GM19025 (cell line): ENCODE results near the gene NELL1.

Experiments
- ATAC-seq: cut with Tn5 transposase; IDR thresholded peaks from one replicate; pipeline ENCODE4 v1.9.1; 2021; ENCODE audit warnings: mild to moderate bottlenecking, low read depth, moderate library complexity; ENCODE audit not compliant: unreplicated experiment

NELL1 gene

DNA sequence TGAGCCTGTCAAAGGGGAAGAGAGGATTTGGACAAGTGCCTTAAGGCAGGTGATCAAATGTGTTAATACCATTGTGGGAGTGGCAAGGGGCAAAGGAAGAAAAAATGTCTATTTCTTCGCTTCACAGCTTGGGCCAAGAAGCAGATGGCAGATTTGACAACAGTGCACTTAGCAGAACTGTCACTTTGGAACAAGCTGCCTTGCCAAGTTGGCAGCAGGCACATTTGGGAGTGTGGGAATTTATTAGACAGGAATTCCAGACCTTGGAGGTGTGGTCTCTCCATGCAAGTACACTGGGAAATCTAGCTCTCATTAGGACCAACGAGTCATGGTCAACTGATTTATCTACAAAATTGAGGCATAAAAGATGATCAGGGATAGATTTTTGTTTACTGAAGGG is 265.1 kb downstream of the NELL1 start:
- ATAC-seq = no peak

DNA sequence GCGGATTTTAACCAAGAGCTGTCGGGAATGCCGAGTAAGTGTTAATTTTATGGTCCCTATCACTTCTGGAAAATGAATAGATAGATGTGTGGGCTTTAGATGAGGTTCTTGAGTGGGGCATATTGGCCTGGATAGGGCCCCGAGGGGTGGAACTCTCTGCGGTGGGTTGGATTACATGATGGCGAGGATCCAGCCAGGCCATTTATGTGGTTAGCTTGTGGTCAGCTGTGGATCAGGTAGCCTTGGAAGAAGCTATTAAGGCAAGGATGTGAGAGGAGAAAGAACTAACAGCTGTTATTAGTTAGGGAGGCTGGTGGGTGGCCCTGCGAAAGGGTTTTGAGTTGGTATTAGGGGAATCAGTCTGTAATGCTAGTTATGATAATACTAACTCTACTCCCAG is 268.4 kb downstream of the NELL1 start:
- ATAC-seq = no peak

DNA sequence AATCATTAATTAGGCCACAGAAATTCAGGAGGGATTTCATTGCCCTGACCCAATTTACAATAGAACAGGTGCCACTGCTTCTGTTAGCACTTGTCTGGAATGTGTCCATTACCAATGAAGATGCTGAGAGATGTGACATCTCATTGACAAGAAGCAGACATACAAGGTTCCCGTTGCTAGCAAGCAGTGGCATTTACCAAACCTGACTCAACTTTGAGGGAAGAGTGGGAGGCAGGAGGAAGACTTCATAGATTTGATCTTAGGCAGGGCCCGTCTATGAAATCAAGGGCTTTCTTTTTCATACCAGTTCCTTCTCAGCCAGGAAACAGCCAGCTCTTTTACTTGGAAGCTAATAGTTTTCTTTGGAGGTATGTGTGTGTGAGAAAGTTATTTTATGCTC is 280.2 kb downstream of the NELL1 start:
- ATAC-seq = no peak

DNA sequence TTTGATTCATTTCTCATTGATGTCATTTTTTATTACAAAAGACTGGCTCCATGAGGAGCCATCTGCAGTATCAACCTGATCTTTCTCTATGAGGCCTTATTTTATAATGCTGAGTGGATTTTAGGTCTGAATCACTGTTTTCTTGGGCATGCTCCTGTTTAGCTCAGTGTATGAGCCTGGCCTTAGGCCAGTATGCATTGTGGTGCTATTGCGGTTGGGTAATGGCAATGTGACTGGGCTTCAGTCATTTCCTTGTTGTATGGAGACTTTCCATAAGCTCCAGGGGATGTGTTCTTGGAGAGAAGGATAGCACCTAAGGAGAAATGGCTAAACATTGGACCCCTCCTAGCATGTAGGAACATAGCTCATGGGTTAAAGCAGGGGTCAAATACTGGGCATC is 293.2 kb downstream of the NELL1 start:
- no peak for ATAC-seq

DNA sequence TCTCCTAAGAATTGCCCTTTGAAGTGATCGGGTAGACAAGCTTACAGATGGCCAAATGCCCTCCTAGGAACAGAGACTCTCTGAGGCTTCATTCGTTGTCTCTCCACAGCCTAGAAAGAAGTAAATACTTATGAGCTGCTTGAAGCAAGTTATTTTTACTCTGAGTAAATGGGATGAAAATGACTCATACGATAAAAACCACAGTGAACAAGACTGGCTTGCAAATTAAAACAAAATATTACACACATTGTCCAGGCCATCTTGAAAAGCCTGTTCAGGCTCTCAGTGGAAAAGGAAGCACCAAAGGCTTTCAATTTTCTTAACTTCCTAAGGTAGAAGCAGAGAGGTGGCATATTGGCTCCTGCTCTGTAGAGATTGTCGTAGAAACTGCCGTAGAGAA is 294.2 kb downstream of the NELL1 start:
- ATAC-seq = no peak

DNA sequence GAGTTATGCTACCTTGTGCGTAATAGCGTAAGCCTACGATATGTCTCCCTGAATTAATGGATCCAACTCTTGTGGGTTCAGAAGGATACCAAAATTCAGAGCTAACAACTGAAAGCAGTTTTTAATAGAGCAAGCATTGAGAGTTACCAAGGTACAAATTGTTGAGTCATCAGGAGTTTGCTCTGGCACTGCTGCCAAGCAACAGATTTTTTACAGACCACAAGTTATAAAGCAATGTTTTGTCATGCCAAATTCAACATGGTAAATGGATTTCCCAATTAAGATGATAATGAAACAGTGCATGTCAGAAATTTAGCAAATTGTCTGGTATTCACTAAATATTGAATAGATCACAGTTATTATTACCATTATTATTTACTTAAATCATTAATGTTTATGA is 295.6 kb downstream of the NELL1 start:
- ATAC-seq = no peak

DNA sequence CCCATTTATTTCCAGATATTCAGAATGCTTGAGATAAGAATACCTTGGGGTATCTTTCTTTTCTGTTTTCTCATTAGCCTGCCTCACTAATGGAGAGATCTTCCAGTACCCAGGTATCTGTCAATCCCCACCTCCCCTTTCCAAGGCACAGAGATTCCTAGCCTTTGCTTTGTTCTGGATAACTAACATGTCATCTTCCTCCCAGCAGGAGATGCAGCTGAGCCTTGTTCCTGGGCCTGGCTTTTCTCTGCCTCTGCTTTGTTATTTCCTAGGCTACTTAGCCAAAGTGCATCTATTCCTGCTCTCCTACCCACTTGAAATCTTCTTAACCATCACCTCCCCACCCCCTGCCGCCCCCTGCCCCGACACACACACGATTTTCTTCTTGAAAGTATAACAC is 297.1 kb downstream of the NELL1 start:
- no peak for ATAC-seq

DNA sequence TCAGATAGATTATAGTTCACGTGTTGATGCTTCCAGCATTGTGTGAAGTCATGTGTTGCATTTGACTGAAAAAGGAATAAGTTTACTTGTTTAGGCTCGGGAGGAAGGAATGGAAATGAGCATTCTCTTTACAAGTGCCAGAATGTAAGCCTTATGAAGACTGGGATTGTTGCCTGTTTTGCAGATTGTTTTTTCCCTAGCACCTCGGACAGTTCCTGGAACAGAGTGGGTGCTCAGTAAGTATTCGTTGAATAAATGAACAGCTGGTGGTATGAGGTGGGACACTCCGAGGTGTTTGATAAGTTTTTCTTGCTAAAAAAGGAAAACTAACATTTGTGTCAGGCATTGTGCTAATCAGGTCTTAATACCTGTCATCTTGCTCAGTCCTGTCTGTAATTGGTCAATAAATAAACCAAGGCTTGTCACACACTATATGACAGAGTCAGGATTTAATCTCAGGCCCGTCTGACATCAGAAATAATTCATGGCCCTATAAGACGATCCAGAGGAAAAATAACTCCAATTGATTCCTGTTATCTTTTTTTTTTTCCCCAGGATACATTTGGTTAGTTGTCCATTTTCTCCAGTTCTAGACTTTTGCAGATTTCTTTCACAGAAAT is 304.7 kb downstream of the NELL1 start:
- no peak for ATAC-seq

DNA sequence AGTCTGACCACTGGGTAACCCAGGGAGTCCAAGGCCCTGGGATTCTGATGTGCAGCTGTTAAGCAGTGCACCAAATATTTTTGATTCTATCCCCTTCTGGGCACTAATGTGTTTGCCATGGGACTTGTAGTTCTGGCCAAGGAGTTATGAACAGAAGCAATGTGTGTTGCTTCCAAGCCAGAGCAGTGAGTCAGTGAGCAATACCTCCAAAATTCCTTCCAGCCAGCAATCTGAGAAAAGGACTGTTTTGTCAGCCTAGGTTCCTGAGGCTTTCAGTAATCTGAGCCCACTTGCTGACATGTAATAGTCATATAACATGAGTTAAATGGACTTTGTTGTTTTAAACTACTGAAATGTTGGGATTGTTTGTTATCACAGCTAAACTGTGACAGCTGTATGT is 311.4 kb downstream of the NELL1 start:
- ATAC-seq = no peak

DNA sequence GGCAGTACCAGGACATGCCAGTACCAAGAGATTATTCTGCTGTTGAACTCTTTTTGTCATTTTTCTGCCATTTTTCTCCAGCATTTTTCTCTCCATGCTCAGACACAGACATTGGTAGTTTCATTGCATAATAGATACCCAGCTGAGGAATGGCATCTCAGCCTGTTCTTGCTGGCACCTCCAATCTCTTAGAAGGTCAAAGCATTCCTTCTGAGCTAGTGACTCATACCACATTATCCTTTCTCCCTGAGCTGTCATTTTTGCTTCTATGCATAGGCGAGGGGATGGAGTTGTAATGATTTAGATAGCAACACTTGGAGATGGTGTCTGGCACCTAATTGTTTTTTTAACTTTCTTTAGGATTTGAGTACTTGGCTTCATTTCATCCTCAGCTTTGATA is 321.1 kb downstream of the NELL1 start:
- ATAC-seq = no peak

DNA sequence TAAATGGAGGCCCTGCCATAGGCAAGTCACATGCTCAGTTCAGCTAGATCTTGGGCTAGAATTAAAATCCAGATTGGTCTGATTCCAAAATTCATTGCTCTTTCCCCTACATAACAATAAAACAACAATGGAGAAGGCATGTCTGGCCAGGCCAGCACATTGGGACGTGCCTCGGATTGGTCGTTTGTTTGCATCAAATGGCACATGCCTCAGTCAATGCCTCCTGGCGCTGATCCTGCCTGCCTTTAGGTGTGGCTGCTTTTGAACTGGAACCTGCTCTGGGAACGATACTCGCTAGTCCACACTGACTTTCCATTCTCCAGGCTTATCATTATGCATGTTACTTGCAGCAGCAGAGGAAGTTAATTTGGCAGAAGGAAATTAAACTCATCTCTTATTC is 322.1 kb downstream of the NELL1 start:
- ATAC-seq = no peak

DNA sequence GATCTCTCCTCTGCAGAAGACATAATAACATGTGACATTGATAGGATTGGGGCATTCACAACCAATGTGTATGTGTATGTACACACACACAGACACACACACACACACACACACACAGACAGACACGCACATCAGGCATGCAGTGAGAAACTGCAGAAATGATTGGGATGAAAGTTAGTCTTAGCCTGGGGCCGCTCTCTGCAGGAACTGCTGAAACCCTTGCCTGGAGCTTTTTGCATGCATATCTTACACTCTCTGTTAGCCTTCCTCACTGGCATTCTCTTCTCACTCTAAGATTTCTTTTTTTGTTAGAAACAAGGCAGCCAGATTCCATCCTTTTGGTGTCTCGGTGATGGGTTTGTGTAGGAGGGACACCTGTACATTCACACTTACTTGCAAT is 337.9 kb downstream of the NELL1 start:
- ATAC-seq = no peak

DNA sequence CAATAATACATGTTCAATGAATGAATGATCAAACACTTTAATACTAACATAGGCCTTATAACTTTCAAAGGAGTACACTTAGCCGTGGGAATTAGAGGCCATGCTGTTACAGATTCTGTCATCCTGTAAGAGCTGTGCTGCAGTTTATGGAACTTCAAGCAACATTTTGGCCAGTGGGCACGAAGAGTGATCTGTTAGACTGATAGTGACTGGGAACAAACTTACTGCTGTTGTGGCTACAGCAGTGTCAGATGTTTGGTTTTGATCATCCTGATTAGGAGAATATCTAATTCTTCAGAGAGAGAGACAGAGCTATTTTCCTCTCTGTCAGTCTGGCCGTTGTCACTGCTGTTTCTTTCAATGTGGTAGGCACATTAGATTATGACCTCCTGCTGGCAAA is 348.9 kb downstream of the NELL1 start:
- ATAC-seq = no peak

DNA sequence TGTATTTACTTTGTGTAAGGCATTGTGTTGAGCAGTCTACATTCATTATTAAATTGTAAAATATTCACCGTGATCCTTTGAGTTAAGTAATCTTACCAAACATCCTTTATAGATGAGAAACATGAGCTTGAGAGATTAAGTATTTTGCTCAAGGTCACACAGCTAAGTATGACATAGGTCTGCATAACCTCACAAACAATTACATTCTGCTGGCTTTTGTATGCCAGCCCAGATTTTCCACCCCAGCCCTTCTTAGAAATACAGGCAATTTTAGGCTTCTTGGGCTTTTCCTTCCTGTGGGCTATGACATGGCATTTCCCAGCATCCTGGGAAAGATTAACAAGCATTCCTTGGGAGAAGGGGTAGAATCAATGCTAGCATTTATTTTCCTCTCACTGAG is 357.3 kb downstream of the NELL1 start:
- ATAC-seq = no peak

DNA sequence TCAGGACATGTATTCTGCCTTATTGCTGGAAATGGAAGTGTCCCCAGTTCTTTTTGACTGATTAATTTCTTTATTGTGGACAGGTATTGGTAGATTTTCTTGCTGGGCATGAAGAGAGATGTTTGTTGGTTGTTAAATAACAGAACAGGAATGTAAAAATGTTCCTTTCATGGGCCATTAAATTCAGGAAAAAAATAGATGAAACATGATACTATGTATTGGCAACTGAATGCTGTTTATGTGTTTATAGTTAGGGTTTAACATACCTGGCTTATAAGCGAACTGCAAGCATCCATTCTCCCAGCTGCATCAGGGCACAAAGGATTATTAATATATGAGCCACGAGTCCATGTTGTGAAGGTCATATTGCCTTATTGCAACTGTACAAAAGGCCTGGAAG is 368.5 kb downstream of the NELL1 start:
- ATAC-seq = no peak

DNA sequence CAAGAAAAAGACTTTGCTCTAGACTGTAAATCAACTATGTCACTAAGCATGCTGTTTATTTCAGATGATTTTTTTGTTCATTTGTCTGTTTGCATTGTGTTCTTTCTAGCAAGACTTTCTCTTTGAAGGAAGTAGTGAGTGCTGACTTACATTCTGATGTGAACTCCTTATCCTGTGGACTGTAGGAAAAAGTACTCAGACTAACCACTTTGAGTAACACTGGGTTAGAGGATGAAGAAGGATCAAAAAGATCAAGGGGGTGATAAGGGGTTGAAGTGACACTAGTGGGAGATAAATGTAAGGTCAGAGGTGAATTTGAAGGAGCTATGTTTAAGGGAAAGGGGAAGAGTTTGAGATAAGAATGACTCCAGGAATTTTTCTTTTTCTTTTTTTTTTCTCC is 369.4 kb downstream of the NELL1 start:
- ATAC-seq = no peak

DNA sequence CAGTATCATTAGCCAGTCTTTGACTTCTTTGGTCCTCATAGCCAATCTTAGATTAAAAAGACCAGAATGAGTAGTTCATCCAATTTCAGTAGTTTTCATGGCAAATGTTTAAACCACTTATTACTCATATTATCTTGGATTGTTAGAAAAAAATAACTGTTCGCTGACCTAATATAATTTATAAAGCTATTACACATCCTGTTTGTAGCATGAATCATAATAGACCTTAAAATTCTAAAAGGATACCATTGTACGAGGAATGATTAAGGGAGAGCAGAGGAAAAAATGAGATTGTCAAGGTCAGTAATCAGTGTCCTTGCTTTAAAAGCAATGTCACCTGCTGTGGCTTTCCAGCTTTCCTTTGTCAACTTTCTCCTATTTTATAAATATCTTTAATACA is 371.2 kb downstream of the NELL1 start:
- ATAC-seq = no peak

DNA sequence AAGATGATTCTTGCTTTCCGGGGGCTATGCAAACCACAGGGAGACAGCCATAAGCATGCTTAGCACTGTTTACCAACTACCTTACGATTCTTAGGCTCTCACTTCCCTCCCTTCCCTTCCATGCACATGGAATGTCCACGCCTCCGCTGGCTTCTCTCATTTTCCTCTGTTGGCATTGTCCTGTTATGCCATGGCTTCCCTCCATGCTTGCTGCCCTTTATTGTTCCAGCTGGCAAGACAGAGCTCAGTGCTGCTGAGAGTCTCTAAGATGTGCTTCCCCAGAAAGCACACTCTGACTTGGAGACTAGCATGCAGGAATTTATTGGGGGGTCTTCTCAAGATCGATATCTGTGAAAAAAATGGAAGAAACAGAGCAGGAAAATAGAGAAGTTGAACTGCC is 379.2 kb downstream of the NELL1 start:
- ATAC-seq = no peak

DNA sequence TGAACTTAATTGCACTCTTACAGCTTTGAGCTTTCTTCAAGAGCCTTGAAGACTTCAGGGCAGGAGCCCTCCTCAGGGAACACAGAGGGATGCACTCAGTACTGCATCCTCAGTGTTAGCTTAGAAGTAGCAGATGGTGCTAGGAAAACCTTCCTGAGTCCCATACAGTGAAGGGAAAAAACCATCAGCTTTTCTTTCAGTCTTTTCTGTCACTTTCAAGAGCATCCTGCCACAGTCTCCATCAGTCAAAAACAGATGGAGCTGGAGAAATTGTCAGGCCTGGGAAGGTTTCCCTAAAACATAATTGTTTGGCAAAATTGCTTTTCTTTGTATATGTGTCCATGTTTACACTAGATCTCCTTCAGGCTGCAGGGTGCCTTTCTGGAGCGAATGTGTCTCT is 384.1 kb downstream of the NELL1 start:
- no peak for ATAC-seq

DNA sequence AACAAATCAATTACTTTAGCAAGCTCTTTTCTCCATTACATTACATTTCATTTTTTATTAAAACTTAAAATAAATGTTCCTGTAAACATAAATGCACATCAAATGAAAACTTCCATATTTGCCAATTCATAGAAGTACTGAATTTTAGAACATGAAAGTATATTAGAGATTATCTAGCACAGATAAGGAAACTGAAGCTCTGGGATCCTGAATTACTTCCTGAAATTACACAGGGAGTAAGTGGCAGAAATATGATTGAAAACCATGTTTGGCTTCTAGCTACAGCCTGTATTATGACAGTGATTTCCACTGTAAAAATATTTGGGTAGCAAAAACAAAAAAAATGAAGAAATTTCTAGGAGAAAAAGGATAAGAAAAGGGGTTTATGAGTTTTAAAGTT is 387.3 kb downstream of the NELL1 start:
- ATAC-seq = no peak

DNA sequence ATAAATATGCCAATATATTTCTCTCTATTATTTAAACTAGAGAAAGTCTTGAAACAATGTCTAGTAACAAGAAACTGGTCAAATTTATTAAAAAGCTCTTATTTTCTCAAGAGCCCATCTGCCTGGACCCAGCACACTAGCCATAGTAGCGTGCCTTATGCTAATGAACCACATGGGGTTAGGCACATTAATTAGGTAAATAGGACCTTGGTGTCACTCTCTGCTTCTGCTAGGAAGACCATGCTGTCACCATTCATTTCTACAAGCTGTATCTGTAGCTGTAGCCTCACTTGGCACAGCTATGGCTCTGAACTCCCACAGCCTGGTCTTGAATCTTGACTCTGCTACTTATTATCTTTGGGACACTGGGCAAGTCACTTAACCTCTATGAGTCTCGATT is 390.5 kb downstream of the NELL1 start:
- no peak for ATAC-seq

DNA sequence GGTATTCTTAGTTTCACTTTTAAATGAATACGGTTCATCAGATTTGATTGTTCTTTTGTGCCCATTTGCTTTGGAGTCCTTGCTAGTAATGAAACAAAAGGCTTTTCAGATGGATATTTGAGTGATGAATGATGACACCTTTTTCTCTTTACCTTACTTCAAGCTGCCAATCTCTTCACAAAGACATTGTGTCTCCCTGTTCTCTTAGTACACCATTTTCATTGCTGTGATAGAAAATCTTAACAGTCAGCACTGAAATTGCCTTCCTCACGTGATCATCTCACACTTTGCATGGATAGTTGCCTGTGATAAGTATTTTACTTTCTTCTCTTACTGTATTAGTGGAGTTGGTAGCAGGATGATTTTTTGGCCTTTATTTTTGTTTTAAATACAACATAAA is 396.6 kb downstream of the NELL1 start:
- no peak for ATAC-seq

DNA sequence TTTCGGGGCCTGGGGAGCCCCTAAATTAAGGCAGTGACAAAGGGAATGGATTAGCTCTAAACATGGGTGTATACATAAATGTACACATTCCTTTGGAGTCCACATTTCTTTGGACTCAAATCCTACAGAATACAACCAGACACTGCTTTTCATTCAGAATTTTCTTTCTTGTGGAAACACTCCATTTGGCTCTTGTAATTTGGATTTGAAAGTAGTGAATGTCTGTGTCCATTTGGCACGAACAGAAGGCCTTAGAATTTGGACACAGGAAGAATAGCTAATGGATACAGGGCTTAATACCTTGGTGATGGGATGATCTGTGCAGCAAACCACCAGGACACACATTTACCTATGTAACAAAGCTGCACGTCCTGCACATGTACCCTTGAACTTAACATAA is 399.5 kb downstream of the NELL1 start:
- no peak for ATAC-seq
